Spleen (tissue), 11 donors: ENCODE data around the gene TBCA. TPM values are rescaled to one million over a fixed set of nuclear protein-coding genes. Genes with fewer than 3 reads are reported as not detected.

ENCODE experiments used
- DNase-seq: peaks from one replicate; pipeline ENCODE4 v3.0.0-alpha.2; 2020
- H3K27ac ChIP-seq, 8 donors: fragments of 200-600 bp; sonication (generic) in 7 of 8; 1 replicate in 4 of 8; 2 replicates in 4 of 8; pipeline versions ENCODE4 v1.5.0 to v1.8.0; 2016 to 2021; ENCODE audit warnings: inconsistent platforms in 4 of 8, mild to moderate bottlenecking in 4 of 8, moderate library complexity in 1 of 8
- H3K27me3 ChIP-seq, 7 donors: fragments of 200-600 bp; sonication (generic) in 6 of 7; replicated peaks in 1 of 7; 1 replicate in 4 of 7; 2 replicates in 3 of 7; pipeline versions ENCODE4 v1.5.0 to v1.8.0; 2016 to 2021; ENCODE audit warnings: inconsistent platforms in 3 of 7, mild to moderate bottlenecking in 1 of 7
- H3K36me3 ChIP-seq, 6 donors: fragments of 200-600 bp; sonication (generic) in 5 of 6; 1 replicate in 4 of 6; 2 replicates in 2 of 6; pipeline versions ENCODE4 v1.5.0 to v1.8.0; 2016 to 2021; ENCODE audit warnings: inconsistent platforms in 2 of 6
- H3K4me1 ChIP-seq, 6 donors: fragments of 200-600 bp; sonication (generic) in 5 of 6; 1 replicate in 3 of 6; 2 replicates in 3 of 6; pipeline versions ENCODE4 v1.5.0 to v1.8.0; 2016 to 2021; ENCODE audit warnings: inconsistent platforms in 3 of 6
- H3K4me3 ChIP-seq, 8 donors: fragments of 200-600 bp; sonication (generic) in 7 of 8; 1 replicate in 4 of 8; 2 replicates in 4 of 8; pipeline versions ENCODE4 v1.5.0 to v1.8.0; 2016 to 2021; ENCODE audit warnings: inconsistent platforms in 4 of 8, mild to moderate bottlenecking in 4 of 8, moderate library complexity in 2 of 8
- H3K9me3 ChIP-seq, 8 donors: fragments of 200-600 bp; sonication (generic) in 7 of 8; 1 replicate in 4 of 8; 2 replicates in 4 of 8; pipeline versions ENCODE4 v1.5.0 to v1.8.0; 2016 to 2021; ENCODE audit warnings: inconsistent platforms in 4 of 8
- POLR2A ChIP-seq, 3 donors: fragments of 450-650 bp; IDR thresholded peaks; one replicate each; pipeline ENCODE4 v1.5.1; 2017; ENCODE audit warnings: antibody characterized with exemption in 3 of 3, mild to moderate bottlenecking in 1 of 3
- POLR2AphosphoS5 ChIP-seq, 3 donors: sonication (generic); formaldehyde crosslinking; IDR thresholded peaks; one replicate each; pipeline ENCODE4 v1.5.1; 2017; ENCODE audit warnings: antibody characterized with exemption in 3 of 3
- WGBS, 5 donors: extraction: QIAGEN DNeasy Blood & Tissue Kit in 3 of 5; methylation state at CpG; one replicate each; pipeline versions ENCODE4 v1.1.5 to v1.1.7; 2013 to 2018; 5-methylcytosine and 5-hydroxymethylcytosine counted together
- intact Hi-C: fragments of 100-400 bp; cut with DNase I; formaldehyde crosslinking; loops from one replicate; pipeline ENCODE4 v1.15.0; 2023; ENCODE audit warnings: low total_unique reads
- polyA plus RNA-seq, 3 donors: library from polyadenylated mRNA; stranded (reverse); fragments of 200-250 nt; gene quantifications; one replicate each; pipeline ENCODE4 v1.2.1, GENCODE V29; 2013
- total RNA-seq, 7 donors: library from RNA; depleted of rRNA in 3 of 7; stranded (reverse); fragments of >200 nt in 3 of 7; fragmentation: NEBNext Ultra II Directional in 4 of 7; extraction: Animal tissue kit (Norgen Biotek cat#: 25700) in 4 of 7; gene quantifications; one replicate each; pipeline versions ENCODE4 v1.1.0 to v1.2.1, GENCODE V29; 2016 to 2021
- TF ChIP-seq, protein P1 (sequence below), 11 experiments: fragments of 200-600 bp in 7 of 11; fragments of 450-650 bp in 4 of 11; sonication (generic) in 4 of 11; IDR thresholded peaks in 8 of 11; conservative IDR thresholded peaks in 3 of 11; 1 replicate in 7 of 11; 2 replicates in 4 of 11; pipeline versions ENCODE4 v1.4.0 to v1.8.0; 2016 to 2021; ENCODE audit warnings: antibody characterized with exemption in 11 of 11, inconsistent platforms in 4 of 11, mild to moderate bottlenecking in 1 of 11
- donor health status: healthy with polysubstance abuse.
- donor health status: DM: no; HTN: no; CAD: no; lungs with moderate emphysema.
- donor health status: DM: no; HTN: no; CAD: no.
- donor health status: Bipolar disorder and iron deficiency.
- donor health status: healthy.
- donor health status: DM: no; HTN: no; CAD: no.
- donor health status: DM: yes; HTN: yes; CAD: no.

Gene TBCA
- total and polyA plus RNA-seq, 10 donors = 92.2 to 267 (median 108) TPM

DNA sequence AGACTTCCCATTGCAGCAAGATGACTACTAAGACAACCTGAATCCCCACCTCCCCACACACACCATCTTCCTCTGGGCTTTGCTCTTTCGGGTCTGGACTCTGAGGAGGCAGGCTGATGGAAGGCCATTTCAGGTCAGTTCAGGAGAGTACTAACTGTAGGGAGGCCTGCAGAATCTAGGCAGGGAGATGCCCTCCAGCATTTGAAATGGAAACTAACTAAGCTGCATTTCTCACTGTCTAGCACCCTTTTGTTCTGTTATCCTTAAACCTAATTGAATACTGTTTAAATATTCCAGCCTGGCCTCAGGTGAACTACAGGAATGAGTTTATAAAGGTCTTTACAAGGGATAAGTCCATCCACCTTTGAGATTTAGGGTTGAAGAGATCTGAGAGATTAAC lies 4.9 kb upstream of the TBCA start:
- intact Hi-C loops = no loop called here
- DNase-seq = no peak
- WGBS, 5 donors = 82 to 96% (median 92%) methylated on average over 1 of the region's 1 CpG
- Histone ChIP-seq H3K4me1 (peaks cover 0 to 7% (median 6%) of the 10 kb centered on the region in 6 donors), H3K36me3 (no peaks in the 10 kb centered on the region), H3K27ac (no peak overlapping the region), H3K27me3 (no peaks in the 10 kb centered on the region), H3K9me3 (no peaks in the 10 kb centered on the region), H3K4me3 (no peak overlapping the region)
- TF ChIP-seq, protein P1, sequence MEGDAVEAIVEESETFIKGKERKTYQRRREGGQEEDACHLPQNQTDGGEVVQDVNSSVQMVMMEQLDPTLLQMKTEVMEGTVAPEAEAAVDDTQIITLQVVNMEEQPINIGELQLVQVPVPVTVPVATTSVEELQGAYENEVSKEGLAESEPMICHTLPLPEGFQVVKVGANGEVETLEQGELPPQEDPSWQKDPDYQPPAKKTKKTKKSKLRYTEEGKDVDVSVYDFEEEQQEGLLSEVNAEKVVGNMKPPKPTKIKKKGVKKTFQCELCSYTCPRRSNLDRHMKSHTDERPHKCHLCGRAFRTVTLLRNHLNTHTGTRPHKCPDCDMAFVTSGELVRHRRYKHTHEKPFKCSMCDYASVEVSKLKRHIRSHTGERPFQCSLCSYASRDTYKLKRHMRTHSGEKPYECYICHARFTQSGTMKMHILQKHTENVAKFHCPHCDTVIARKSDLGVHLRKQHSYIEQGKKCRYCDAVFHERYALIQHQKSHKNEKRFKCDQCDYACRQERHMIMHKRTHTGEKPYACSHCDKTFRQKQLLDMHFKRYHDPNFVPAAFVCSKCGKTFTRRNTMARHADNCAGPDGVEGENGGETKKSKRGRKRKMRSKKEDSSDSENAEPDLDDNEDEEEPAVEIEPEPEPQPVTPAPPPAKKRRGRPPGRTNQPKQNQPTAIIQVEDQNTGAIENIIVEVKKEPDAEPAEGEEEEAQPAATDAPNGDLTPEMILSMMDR (IDR thresholded peaks at IDR 0.05 in 8 of 11, conservative IDR thresholded peaks at IDR 0.05 in 3 of 11) = no peak
- TF ChIP-seq POLR2A (IDR thresholded peaks at IDR 0.05) (no peak), POLR2AphosphoS5 (IDR thresholded peaks at IDR 0.05) (no peak)

DNA sequence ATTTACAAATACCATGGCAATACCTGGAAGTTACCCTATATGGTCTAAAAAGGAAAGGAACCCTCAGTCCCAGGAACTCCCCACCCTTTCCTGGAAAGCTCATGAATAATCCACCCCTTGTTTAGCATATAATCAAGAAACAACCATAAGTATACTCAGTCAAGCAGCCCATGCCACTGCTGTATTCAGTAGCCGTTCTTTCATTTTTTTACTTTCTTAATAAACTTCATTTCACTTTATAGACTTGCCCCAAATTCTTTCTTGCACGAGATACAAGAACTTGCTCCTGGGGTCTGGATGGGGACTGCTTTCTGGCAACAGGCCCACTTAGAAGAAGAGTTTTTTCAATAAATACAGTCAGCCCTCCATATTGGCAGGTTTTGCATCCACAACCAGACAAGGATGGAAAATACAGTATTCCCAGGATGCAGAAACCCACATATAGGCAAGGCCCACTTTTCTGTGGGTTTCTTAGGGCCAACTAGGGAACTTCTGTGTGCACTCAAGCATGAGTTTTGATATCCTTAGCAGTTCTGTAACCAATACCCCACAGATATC lies 2.8 kb upstream of the TBCA start:
- H3K9me3 ChIP-seq = no peaks in the 10 kb centered on the region
- WGBS, 5 donors = 88 to 99% (median 96%) methylated on average over 2 of the region's 2 CpGs
- intact Hi-C loops = no loop called here
- no peak for DNase-seq
- H3K4me3 ChIP-seq = no peak overlapping the region
- no peaks in the 10 kb centered on the region for H3K36me3 ChIP-seq
- H3K27ac ChIP-seq = no peak overlapping the region
- TF ChIP-seq POLR2AphosphoS5 (IDR thresholded peaks at IDR 0.05) (no peak), POLR2A (IDR thresholded peaks at IDR 0.05) (no peak)
- TF ChIP-seq, protein P1 (IDR thresholded peaks at IDR 0.05 in 8 of 11, conservative IDR thresholded peaks at IDR 0.05 in 3 of 11) = no peak
- H3K27me3 ChIP-seq = no peaks in the 10 kb centered on the region
- H3K4me1 ChIP-seq = peaks cover 12 to 23% (median 19%) of the 10 kb centered on the region in 6 donors

DNA sequence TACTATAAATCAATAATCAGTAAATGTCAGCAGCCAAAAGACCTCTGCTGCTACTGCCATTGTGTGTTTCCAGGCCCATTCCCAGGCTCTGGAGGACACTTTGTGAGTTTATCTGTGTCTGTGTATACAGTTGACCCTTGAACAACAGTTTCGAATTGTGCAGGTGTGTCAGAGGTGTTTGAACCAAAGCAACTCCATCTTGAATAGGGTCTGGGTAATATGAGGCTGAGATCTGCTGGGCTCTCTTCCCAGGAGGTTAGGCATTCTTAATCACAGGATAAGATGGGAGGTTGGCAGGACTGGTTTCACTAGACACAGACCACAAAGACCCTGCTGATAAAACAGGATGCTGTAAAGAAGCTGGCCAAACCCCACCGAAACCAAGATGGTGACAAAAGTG lies 2.3 kb upstream of the TBCA start:
- Histone ChIP-seq H3K27me3 (no peaks in the 10 kb centered on the region), H3K27ac (no peak overlapping the region), H3K4me1 (peaks cover 18 to 29% (median 25%) of the 10 kb centered on the region in 6 donors), H3K9me3 (no peaks in the 10 kb centered on the region), H3K4me3 (no peak overlapping the region), H3K36me3 (peaks cover 0 to 3% (median 0%) of the 10 kb centered on the region in 6 donors)
- TF ChIP-seq POLR2A (IDR thresholded peaks at IDR 0.05) (no peak), POLR2AphosphoS5 (IDR thresholded peaks at IDR 0.05) (no peak)
- TF ChIP-seq, protein P1 (IDR thresholded peaks at IDR 0.05 in 8 of 11, conservative IDR thresholded peaks at IDR 0.05 in 3 of 11) = no peak
- 89 to 100% (median 94%) methylated on average over 2 of the region's 2 CpGs for WGBS, 5 donors
- intact Hi-C loops = no loop called here
- no peak for DNase-seq

DNA sequence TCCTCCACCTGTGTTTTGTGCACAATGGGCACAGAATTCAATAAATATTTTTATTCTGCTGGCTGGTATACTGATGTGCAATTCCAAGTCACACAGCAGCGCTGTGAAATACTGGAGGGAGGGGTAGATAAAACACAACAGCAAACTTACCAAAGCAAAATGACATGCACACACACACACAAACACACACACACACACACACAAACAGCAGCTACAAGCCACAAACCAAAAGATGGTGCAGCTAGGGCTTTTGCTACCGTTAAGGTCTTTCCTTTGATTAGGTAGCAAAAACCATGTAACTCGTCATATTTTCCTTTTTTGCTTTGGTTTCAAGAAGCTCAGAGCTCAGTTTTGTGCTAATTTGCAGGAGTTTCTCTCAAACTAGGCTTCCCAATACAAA lies 1.8 kb upstream of the TBCA start:
- no peak overlapping the region for H3K4me3 ChIP-seq
- 82 to 92% (median 86%) methylated on average over 3 of the region's 3 CpGs for WGBS, 5 donors
- TF ChIP-seq, protein P1 (IDR thresholded peaks at IDR 0.05 in 8 of 11, conservative IDR thresholded peaks at IDR 0.05 in 3 of 11) = no peak
- no peak for TF ChIP-seq POLR2AphosphoS5 (IDR thresholded peaks at IDR 0.05)
- no peak for TF ChIP-seq POLR2A (IDR thresholded peaks at IDR 0.05)
- H3K4me1 ChIP-seq = peaks cover 22 to 34% (median 30%) of the 10 kb centered on the region in 6 donors
- H3K9me3 ChIP-seq = no peaks in the 10 kb centered on the region
- intact Hi-C loops = no loop called here
- DNase-seq = no peak
- H3K36me3 ChIP-seq = peaks cover 0 to 8% (median 0%) of the 10 kb centered on the region in 6 donors
- no peak overlapping the region for H3K27ac ChIP-seq
- no peaks in the 10 kb centered on the region for H3K27me3 ChIP-seq
